Stimulated activated naive CD8-positive, alpha-beta T cell treated with anti-CD3 and anti-CD28 coated beads, Interleukin-15, amount 100 ng/mL, for 72 hours (primary cell): Measurements from ENCODE around the gene CCDC136.
A peak's percentile ranks its signal among the peaks of the same experiment; 100 is the strongest.

Source experiments
- ATAC-seq: fragments of 150-1000 bp; cut with Tn5 transposase; 2 replicates; pipeline ENCODE4 v1.10.0; 2021; ENCODE audit warnings: mild to moderate bottlenecking, moderate library complexity
- DNase-seq, 2 donors: peaks; one replicate each; pipeline ENCODE4 v3.0.0; 2021 to 2022
- H3K27ac Mint-ChIP-seq, 2 donors: one replicate each; pipeline ENCODE4 v1.8.0; 2022; ENCODE audit warnings: mild to moderate bottlenecking in 2 of 2, mixed read lengths in 2 of 2, moderate library complexity in 2 of 2
- H3K27me3 Mint-ChIP-seq: one replicate; pipeline ENCODE4 v1.8.0; 2022; ENCODE audit warnings: mixed read lengths
- H3K4me1 Mint-ChIP-seq: one replicate; pipeline ENCODE4 v1.8.0; 2022; ENCODE audit warnings: mild to moderate bottlenecking, mixed read lengths
- H3K4me3 Mint-ChIP-seq, 2 donors: one replicate each; pipeline ENCODE4 v1.8.0; 2022; ENCODE audit warnings: mild to moderate bottlenecking in 2 of 2, mixed read lengths in 2 of 2, moderate library complexity in 1 of 2
- H3K9me3 Mint-ChIP-seq, 2 donors: one replicate each; pipeline ENCODE4 v1.8.0; 2022; ENCODE audit warnings: mixed read lengths in 2 of 2

CCDC136 gene

GRCh38 chr7:128854396-128854795, 62.6 kb downstream of the CCDC136 start:
- H3K9me3 Mint-ChIP-seq = no peaks in the 10 kb centered on the region
- no peak overlapping the region for H3K27ac Mint-ChIP-seq
- H3K4me3 Mint-ChIP-seq = no peak overlapping the region
- H3K4me1 Mint-ChIP-seq = no peaks in the 10 kb centered on the region
- H3K27me3 Mint-ChIP-seq = no peaks in the 10 kb centered on the region
- ATAC-seq (no peak), DNase-seq (no peak)

GRCh38 chr7:128855559-128855958, 63.8 kb downstream of the CCDC136 start:
- ATAC-seq (no peak), DNase-seq (no peak)
- H3K27me3 Mint-ChIP-seq = no peaks in the 10 kb centered on the region
- no peaks in the 10 kb centered on the region for H3K4me1 Mint-ChIP-seq
- no peaks in the 10 kb centered on the region for H3K9me3 Mint-ChIP-seq
- H3K27ac Mint-ChIP-seq = no peak overlapping the region
- no peak overlapping the region for H3K4me3 Mint-ChIP-seq

GRCh38 chr7:128856001-128856718, 64.4 kb downstream of the CCDC136 start:
- ATAC-seq (peak; percentile 3), DNase-seq (no peak)
- Mint-ChIP-seq H3K4me1 (no peaks in the 10 kb centered on the region), H3K4me3 (no peak overlapping the region), H3K27me3 (no peaks in the 10 kb centered on the region), H3K9me3 (no peaks in the 10 kb centered on the region), H3K27ac (no peak overlapping the region)

GRCh38 chr7:128858380-128859231, 66.8 kb downstream of the CCDC136 start:
- H3K27me3 Mint-ChIP-seq = no peaks in the 10 kb centered on the region
- H3K9me3 Mint-ChIP-seq = no peaks in the 10 kb centered on the region
- no peak overlapping the region for H3K4me3 Mint-ChIP-seq
- DNase-seq (no peak), ATAC-seq (no peak)
- no peak overlapping the region for H3K27ac Mint-ChIP-seq
- peaks cover 9% of the 10 kb centered on the region for H3K4me1 Mint-ChIP-seq

GRCh38 chr7:128859232-128860157, 67.7 kb downstream of the CCDC136 start:
- Mint-ChIP-seq H3K9me3 (no peaks in the 10 kb centered on the region), H3K4me1 (peaks cover 14% of the 10 kb centered on the region), H3K27ac (no peak overlapping the region), H3K4me3 (no peak overlapping the region), H3K27me3 (no peaks in the 10 kb centered on the region)
- DNase-seq (no peak), ATAC-seq (no peak)

- Mint-ChIP-seq H3K27ac (no peak overlapping the region), H3K4me1 (peaks cover 20% of the 10 kb centered on the region), H3K27me3 (no peaks in the 10 kb centered on the region), H3K4me3 (no peak overlapping the region), H3K9me3 (no peaks in the 10 kb centered on the region)
- no peak for ATAC-seq
- no peak for DNase-seq
Observed at GRCh38 chr7:128860158-128861073, 68.6 kb downstream of the CCDC136 start.

- Mint-ChIP-seq H3K9me3 (no peaks in the 10 kb centered on the region), H3K27me3 (no peaks in the 10 kb centered on the region), H3K4me1 (peaks cover 25% of the 10 kb centered on the region), H3K27ac (peak overlapping the region; percentile 96 to 98), H3K4me3 (peak overlapping the region; percentile 87 to 93)
- no peak for DNase-seq
- no peak for ATAC-seq
Observed at GRCh38 chr7:128861957-128862570, 70.3 kb downstream of the CCDC136 start.

GRCh38 chr7:128862571-128863432, 71.0 kb downstream of the CCDC136 start, which contains the start of gene ATP6V1F:
Gene ATP6V1F, plus strand, starts transcription at chr7:128862856. Its CDS starts 49 bp downstream, at chr7:128862905.
- H3K27ac Mint-ChIP-seq = peak within 1 kb of the TSS; percentile 96 to 98
- no peaks in the 10 kb centered on the region for H3K9me3 Mint-ChIP-seq
- peaks cover 25% of the 10 kb centered on the region for H3K4me1 Mint-ChIP-seq
- H3K27me3 Mint-ChIP-seq = no peaks in the 10 kb centered on the region
- peak within 1 kb of the TSS; percentile 87 to 93 for H3K4me3 Mint-ChIP-seq
- DNase-seq = peak; percentile 99
- peak; percentile 91 for ATAC-seq

- no peaks in the 10 kb centered on the region for H3K27me3 Mint-ChIP-seq
- ATAC-seq (peak; percentile 66), DNase-seq (peak; percentile 43 to 55)
- H3K4me1 Mint-ChIP-seq = peaks cover 27% of the 10 kb centered on the region
- peak overlapping the region; percentile 96 to 98 for H3K27ac Mint-ChIP-seq
- peak overlapping the region; percentile 87 to 93 for H3K4me3 Mint-ChIP-seq
- no peaks in the 10 kb centered on the region for H3K9me3 Mint-ChIP-seq
Observed at GRCh38 chr7:128863433-128863989, 71.7 kb downstream of the CCDC136 start.

- H3K9me3 Mint-ChIP-seq = no peaks in the 10 kb centered on the region
- peaks cover 35% of the 10 kb centered on the region for H3K4me1 Mint-ChIP-seq
- no peak overlapping the region for H3K27ac Mint-ChIP-seq
- DNase-seq = no peak
- no peak overlapping the region for H3K4me3 Mint-ChIP-seq
- ATAC-seq = no peak
- H3K27me3 Mint-ChIP-seq = peaks cover 3% of the 10 kb centered on the region
Observed at GRCh38 chr7:128865303-128865702, 73.5 kb downstream of the CCDC136 start.

GRCh38 chr7:128865996-128866877, 74.5 kb downstream of the CCDC136 start:
- no peak overlapping the region for H3K4me3 Mint-ChIP-seq
- DNase-seq = no peak
- peaks cover 13% of the 10 kb centered on the region for H3K27me3 Mint-ChIP-seq
- H3K4me1 Mint-ChIP-seq = peaks cover 42% of the 10 kb centered on the region
- H3K9me3 Mint-ChIP-seq = no peaks in the 10 kb centered on the region
- ATAC-seq = no peak
- H3K27ac Mint-ChIP-seq = no peak overlapping the region

- Mint-ChIP-seq H3K4me3 (no peak overlapping the region), H3K9me3 (no peaks in the 10 kb centered on the region), H3K27me3 (peaks cover 16% of the 10 kb centered on the region), H3K27ac (no peak overlapping the region), H3K4me1 (peaks cover 40% of the 10 kb centered on the region)
- DNase-seq (no peak), ATAC-seq (no peak)
Observed at GRCh38 chr7:128867241-128867640, 75.5 kb downstream of the CCDC136 start.
